ENCODE data around the gene MYO7B.

The MYO7B gene

DNA sequence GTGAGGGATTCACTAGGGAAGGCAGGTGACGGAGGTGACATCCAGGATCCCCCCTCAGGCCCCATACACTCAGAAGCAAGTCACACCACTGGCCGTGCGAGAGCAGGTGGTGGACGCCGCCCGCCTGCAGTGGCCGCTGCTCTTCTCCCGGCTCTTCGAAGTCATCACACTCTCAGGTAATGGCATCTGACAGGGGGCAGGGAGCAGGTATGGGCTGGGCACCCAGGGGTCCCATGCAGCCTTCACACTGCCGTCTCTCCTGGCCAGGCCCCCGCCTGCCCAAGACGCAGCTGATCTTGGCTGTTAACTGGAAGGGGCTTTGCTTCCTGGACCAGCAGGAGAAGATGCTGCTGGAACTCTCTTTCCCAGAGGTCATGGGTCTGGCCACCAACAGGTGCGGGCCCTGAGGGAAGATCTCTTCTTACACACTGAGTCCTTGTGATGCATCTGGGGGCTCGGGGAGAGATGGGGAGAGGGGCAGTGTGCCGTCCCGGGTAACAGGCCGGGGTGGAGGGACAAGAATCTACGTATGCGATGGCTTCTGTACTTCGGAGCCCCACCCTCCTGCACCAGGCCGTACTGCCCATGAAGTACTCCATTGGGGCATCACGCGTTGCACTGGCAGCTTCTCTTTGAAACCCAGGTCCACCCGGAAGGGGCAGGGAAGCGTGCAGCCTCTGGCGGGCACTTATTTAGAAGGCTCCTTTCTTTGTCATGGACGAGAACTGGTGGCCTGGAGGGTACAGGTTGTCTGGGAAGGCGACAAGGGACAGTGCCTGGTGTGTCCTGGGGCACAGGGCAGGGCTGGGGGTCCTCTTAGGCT, 91.6 kb downstream of the MYO7B start:
- peaks cover 18 to 29% of the 10 kb centered on the region in 2 donors for H3K27me3 ChIP-seq (ENCODE audit: control insufficient read depth in 1 of 2, insufficient read depth in 2 of 2, low read length in 2 of 2)
- H3K4me1 ChIP-seq (ENCODE audit: control insufficient read depth, insufficient read depth, low read length): peaks cover 26% of the 10 kb centered on the region
- H3K9me3 ChIP-seq (ENCODE audit: control insufficient read depth in 2 of 2, low read length in 2 of 2): no peaks in the 10 kb centered on the region
- no peak overlapping the region for H3K27ac ChIP-seq (ENCODE audit: low read length)
- H3K9ac ChIP-seq (ENCODE audit: low read length in 2 of 2): no peak overlapping the region
- no peak overlapping the region for H3K4me3 ChIP-seq (ENCODE audit: low read length in 2 of 2)
- H3K36me3 ChIP-seq (ENCODE audit: control insufficient read depth in 2 of 2, insufficient read depth in 2 of 2, low read length in 2 of 2): no peaks in the 10 kb centered on the region

DNA sequence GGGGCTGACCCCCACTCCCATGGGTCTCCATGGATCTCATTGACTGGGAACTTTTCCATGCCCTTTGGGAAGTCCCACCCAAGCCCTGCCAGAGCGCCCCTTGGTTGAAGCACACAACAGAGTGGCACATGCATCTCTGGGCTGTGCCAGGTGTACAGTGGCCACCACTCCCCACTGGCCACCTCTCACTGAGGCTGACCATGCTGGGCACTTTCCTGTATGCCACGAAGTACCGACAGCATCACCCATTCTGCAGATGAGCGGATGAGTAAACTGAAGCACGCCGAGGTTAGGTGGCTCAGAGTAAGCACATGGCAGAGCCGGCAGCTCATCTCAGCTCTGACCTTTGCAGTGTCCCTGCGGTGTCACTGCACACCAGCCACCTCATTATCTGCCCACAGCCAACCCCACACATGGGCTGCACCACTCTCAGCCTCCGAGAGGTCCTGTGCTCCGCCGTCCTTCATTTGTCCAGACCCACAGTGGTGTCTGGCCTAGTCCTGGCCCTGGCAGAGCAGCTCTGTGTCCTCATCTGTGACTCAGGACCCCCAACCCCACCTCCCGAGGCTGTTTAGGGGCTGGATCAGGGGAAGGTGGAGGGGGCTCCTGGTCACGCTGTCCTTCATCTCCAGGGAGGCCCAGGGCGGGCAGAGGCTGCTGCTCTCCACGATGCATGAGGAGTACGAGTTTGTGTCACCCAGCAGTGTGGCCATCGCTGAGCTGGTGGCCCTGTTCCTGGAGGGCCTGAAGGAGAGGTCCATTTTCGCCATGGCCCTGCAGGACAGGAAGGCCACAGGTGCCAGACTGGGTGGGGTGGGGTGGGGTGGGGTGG, 92.5 kb downstream of the MYO7B start:
- Histone ChIP-seq H3K9me3 (ENCODE audit: control insufficient read depth in 2 of 2, low read length in 2 of 2) (no peaks in the 10 kb centered on the region), H3K36me3 (ENCODE audit: control insufficient read depth in 2 of 2, insufficient read depth in 2 of 2, low read length in 2 of 2) (no peaks in the 10 kb centered on the region), H3K27me3 (ENCODE audit: control insufficient read depth in 1 of 2, insufficient read depth in 2 of 2, low read length in 2 of 2) (peaks cover 16 to 22% of the 10 kb centered on the region in 2 donors), H3K4me1 (ENCODE audit: control insufficient read depth, insufficient read depth, low read length) (peaks cover 33% of the 10 kb centered on the region), H3K27ac (ENCODE audit: low read length) (no peak overlapping the region), H3K4me3 (ENCODE audit: low read length in 2 of 2) (no peak overlapping the region), H3K9ac (ENCODE audit: low read length in 2 of 2) (no peak overlapping the region)

DNA sequence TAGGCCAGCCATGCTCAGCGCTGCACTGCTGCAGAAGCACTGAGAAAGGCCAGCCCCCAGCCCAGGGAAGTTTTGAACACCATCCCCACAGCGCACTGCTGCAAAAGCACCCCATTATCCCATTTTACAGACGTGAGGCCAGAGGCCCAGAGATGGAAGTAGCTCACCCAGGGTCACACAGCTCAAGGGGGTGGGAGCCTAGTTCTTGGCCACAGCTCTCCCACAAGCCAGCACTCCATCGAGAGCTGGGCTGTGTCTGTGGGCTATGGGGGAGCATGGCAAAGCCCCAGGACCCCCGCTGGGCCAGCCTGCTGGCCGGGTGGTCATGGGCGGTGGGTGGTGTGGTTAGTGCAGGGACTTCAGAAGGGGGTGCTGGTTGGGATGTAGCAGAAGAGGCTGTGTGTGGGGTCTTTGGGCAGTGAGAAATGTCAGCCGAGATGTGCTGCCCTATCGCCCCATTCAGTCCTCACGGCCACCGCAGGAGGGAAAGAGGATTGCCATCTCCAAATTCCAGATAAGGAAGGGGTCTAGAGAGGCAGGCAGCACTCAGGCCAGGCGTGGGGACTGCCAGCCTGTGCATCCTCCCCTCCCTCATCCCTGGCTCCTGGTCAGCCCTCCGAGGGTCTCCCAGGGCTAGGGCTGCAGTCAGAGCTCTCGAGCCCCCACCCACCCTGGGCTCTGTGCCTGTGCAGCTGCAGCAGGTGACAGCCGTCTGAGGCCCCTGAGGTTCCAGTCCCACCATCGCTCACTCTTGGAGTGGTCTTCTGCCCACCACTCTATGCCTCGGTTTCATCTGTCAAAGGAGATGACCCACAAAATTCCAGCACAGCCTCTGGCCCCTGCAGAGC, 93.5 kb downstream of the MYO7B start:
- Histone ChIP-seq H3K9ac (ENCODE audit: low read length in 2 of 2) (no peak overlapping the region), H3K4me3 (ENCODE audit: low read length in 2 of 2) (no peak overlapping the region), H3K36me3 (ENCODE audit: control insufficient read depth in 2 of 2, insufficient read depth in 2 of 2, low read length in 2 of 2) (no peaks in the 10 kb centered on the region), H3K27ac (ENCODE audit: low read length) (no peak overlapping the region), H3K9me3 (ENCODE audit: control insufficient read depth in 2 of 2, low read length in 2 of 2) (no peaks in the 10 kb centered on the region), H3K27me3 (ENCODE audit: control insufficient read depth in 1 of 2, insufficient read depth in 2 of 2, low read length in 2 of 2) (peaks cover 9 to 12% of the 10 kb centered on the region in 2 donors), H3K4me1 (ENCODE audit: control insufficient read depth, insufficient read depth, low read length) (peaks cover 44% of the 10 kb centered on the region)

DNA sequence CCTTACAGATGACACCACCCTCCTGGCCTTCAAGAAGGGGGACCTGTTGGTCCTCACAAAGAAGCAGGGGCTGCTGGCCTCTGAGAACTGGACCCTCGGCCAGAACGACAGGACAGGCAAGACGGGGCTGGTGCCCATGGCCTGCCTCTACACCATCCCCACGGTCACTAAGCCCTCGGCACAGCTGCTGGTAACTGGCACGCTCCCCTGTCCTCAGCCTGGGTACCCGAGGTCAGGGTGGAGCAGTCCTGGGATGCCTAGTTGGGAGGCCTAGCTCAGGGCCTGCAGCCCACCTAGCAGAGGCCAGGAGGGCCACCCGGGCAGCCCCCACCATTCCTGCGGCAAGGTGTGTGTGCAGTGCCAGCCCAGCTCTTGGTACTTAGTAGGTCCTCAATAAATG, 94.2 kb downstream of the MYO7B start:
- Histone ChIP-seq H3K36me3 (ENCODE audit: control insufficient read depth in 2 of 2, insufficient read depth in 2 of 2, low read length in 2 of 2) (no peaks in the 10 kb centered on the region), H3K9ac (ENCODE audit: low read length in 2 of 2) (no peak overlapping the region), H3K9me3 (ENCODE audit: control insufficient read depth in 2 of 2, low read length in 2 of 2) (no peaks in the 10 kb centered on the region), H3K4me1 (ENCODE audit: control insufficient read depth, insufficient read depth, low read length) (peaks cover 49% of the 10 kb centered on the region), H3K27me3 (ENCODE audit: control insufficient read depth in 1 of 2, insufficient read depth in 2 of 2, low read length in 2 of 2) (peaks cover 5 to 7% of the 10 kb centered on the region in 2 donors), H3K27ac (ENCODE audit: low read length) (no peak overlapping the region), H3K4me3 (ENCODE audit: low read length in 2 of 2) (no peak overlapping the region)

DNA sequence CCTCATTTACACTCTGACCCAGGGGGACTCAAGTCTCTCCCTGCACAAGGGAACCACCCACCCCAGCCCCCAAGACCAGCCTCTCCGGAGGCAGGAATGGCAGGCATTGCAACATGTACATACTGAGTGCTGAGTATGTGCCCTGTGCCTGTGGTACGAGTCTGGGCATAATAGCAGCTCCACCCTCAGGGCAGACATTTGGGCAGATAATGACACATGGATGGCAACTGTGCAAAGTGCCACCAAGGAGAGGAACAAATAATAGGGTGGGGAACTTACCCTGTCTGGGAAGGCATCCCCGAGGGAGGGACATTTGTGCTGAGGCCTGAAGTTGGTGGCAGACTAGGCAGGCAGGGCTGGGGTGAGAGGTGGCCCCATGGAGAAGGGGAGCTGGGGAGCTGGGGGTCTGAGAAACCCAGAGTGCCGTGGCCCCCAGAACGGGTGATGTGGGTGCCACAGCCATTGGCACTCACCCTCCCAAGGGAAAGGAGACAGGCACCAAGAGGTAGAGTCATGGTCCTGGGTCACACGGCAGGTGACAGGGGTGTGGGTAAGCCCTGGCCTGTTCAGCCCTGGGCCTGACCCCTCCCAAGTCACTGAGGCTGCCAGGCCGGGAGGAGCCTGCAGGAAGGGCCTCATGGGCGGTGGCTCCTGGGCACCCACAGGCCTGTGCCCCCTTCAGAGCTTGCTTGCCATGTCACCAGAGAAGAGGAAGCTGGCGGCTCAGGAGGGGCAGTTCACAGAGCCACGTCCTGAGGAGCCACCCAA, 94.8 kb downstream of the MYO7B start:
- Histone ChIP-seq H3K4me1 (ENCODE audit: control insufficient read depth, insufficient read depth, low read length) (peaks cover 51% of the 10 kb centered on the region), H3K4me3 (ENCODE audit: low read length in 2 of 2) (no peak overlapping the region), H3K27ac (ENCODE audit: low read length) (no peak overlapping the region), H3K36me3 (ENCODE audit: control insufficient read depth in 2 of 2, insufficient read depth in 2 of 2, low read length in 2 of 2) (no peaks in the 10 kb centered on the region), H3K27me3 (ENCODE audit: control insufficient read depth in 1 of 2, insufficient read depth in 2 of 2, low read length in 2 of 2) (peaks cover 2 to 5% of the 10 kb centered on the region in 2 donors), H3K9ac (ENCODE audit: low read length in 2 of 2) (no peak overlapping the region), H3K9me3 (ENCODE audit: control insufficient read depth in 2 of 2, low read length in 2 of 2) (no peaks in the 10 kb centered on the region)

DNA sequence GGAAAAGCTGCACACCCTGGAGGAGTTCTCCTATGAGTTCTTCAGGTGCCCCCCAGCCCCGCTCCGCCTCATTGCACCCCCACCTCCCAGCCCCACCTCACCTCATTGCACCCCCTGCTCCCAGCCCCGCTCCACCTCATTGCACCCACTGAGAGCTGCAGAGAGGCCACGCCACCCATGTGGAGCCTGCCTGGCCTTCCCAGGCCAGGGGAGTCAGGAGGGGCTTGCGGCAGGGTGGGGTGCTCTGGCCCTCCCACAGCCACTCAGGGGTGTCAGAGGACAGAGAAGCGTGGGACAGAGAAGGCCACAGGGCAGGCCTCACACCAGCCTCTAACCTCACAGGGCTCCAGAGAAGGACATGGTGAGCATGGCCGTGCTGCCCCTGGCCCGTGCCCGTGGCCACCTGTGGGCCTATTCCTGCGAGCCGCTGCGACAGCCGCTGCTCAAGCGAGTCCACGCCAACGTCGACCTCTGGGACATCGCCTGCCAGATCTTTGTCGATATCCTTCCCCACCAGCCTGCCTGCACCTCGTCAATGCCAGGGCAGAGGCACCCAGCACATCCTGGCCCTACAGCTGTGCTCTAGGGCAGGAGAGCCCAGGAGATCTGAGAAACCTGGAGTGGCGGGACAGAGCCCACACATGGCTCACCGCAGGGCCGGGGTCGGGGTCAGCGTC, 95.5 kb downstream of the MYO7B start:
- Histone ChIP-seq H3K36me3 (ENCODE audit: control insufficient read depth in 2 of 2, insufficient read depth in 2 of 2, low read length in 2 of 2) (no peaks in the 10 kb centered on the region), H3K9me3 (ENCODE audit: control insufficient read depth in 2 of 2, low read length in 2 of 2) (no peaks in the 10 kb centered on the region), H3K27me3 (ENCODE audit: control insufficient read depth in 1 of 2, insufficient read depth in 2 of 2, low read length in 2 of 2) (peaks cover 0 to 2% of the 10 kb centered on the region in 2 donors), H3K9ac (ENCODE audit: low read length in 2 of 2) (no peak overlapping the region), H3K27ac (ENCODE audit: low read length) (peak overlapping the region; percentile 78), H3K4me1 (ENCODE audit: control insufficient read depth, insufficient read depth, low read length) (peaks cover 52% of the 10 kb centered on the region), H3K4me3 (ENCODE audit: low read length in 2 of 2) (peak overlapping the region in 1 of 2 donors; percentile 29)

DNA sequence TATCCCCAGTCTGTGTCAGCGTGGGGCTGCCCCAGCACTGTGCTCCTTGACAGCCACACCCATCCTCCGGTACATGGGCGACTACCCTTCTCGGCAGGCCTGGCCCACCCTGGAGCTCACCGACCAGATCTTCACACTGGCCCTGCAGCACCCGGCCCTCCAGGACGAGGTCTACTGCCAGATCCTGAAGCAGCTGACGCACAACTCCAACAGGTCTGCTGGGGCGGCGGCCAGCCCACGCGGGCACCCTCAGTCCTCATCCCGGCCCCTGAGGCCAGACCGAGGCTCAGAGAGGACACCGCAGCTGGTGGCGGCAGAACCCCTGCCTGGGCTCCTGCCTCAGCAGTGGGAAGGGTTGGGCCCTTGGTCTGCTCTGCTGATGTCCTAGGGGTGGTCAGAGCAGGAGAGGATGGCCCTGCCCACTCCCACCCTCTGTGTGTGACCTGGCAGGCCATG, 96.1 kb downstream of the MYO7B start:
- Histone ChIP-seq H3K36me3 (ENCODE audit: control insufficient read depth in 2 of 2, insufficient read depth in 2 of 2, low read length in 2 of 2) (no peaks in the 10 kb centered on the region), H3K4me3 (ENCODE audit: low read length in 2 of 2) (peak overlapping the region in 1 of 2 donors; percentile 29), H3K9me3 (ENCODE audit: control insufficient read depth in 2 of 2, low read length in 2 of 2) (no peaks in the 10 kb centered on the region), H3K9ac (ENCODE audit: low read length in 2 of 2) (no peak overlapping the region), H3K27me3 (ENCODE audit: control insufficient read depth in 1 of 2, insufficient read depth in 2 of 2, low read length in 2 of 2) (no peaks in the 10 kb centered on the region), H3K27ac (ENCODE audit: low read length) (peak overlapping the region; percentile 78), H3K4me1 (ENCODE audit: control insufficient read depth, insufficient read depth, low read length) (peaks cover 52% of the 10 kb centered on the region)

DNA sequence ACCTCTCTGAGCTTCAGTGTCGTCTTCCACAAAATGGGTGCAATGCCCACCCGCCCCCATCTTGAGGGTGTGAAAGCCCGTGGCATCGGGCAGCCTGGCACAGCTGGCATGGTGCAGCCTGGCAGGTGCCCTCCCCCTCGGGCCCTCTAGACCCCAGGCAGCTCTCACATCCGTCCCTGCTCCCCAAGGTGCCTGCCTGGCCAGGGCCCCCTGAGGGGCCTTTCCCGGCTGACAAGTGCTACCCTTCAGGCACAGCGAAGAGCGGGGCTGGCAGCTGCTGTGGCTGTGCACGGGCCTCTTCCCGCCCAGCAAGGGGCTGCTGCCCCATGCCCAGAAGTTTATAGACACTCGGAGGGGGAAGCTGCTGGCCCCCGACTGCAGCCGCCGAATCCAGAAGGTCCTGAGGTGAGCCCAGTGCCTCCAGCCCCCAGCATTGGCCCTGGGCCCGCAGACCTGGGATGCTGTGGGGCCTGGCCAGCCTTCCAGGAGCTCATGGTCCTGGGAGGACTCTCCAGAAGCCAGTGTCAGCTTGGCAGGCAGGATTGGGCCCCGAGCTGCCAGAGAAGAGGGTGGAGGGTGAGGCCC, 96.6 kb downstream of the MYO7B start:
- H3K27ac ChIP-seq (ENCODE audit: low read length): peak overlapping the region; percentile 78
- H3K36me3 ChIP-seq (ENCODE audit: control insufficient read depth in 2 of 2, insufficient read depth in 2 of 2, low read length in 2 of 2): no peaks in the 10 kb centered on the region
- no peak overlapping the region for H3K9ac ChIP-seq (ENCODE audit: low read length in 2 of 2)
- H3K4me3 ChIP-seq (ENCODE audit: low read length in 2 of 2): no peak overlapping the region
- no peaks in the 10 kb centered on the region for H3K27me3 ChIP-seq (ENCODE audit: control insufficient read depth in 1 of 2, insufficient read depth in 2 of 2, low read length in 2 of 2)
- peaks cover 56% of the 10 kb centered on the region for H3K4me1 ChIP-seq (ENCODE audit: control insufficient read depth, insufficient read depth, low read length)
- H3K9me3 ChIP-seq (ENCODE audit: control insufficient read depth in 2 of 2, low read length in 2 of 2): no peaks in the 10 kb centered on the region

DNA sequence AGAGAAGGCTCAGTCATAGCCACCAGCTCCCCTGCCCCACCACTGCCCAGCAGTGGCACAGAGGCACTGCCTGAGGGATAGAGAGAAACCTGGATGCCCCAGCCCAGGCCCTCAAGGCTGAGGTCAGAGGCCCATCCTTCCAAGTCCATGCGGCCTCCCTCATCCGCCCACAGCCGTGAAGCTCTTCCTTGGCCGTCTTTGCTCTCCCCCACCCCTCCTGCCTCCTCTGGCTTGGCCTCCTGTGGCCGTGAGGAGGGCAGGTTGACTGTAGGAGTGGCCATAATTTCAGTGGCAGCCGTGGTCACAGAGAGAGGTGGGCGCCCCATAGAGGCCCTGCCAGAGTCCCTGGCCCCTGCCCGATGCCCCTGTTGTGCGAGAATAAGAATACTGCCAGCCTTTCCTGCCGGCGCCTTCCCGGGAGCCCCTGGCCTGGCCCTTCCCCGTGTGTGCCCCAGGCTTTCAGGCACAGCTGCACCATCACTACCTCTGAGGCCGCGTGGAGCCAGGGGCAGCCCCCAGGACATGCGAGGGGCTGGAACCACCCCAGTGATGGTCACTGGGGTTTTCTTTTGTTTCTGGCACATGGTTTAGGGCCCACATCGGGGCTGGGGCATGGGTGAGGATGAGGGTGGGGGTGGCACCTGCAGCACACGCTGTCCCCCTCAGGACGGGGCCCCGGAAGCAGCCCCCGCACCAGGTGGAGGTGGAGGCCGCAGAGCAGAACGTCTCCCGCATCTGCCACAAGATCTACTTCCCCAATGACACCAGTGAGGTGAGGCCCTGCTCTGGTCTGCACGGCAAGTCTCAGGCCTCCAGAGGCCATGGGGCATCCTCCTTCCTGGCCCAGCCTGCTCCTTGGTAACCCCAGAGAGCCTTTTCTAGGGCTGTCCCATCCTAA, 97.4 kb downstream of the MYO7B start:
- Histone ChIP-seq H3K9me3 (ENCODE audit: control insufficient read depth in 2 of 2, low read length in 2 of 2) (no peaks in the 10 kb centered on the region), H3K27ac (ENCODE audit: low read length) (peak overlapping the region; percentile 78), H3K4me3 (ENCODE audit: low read length in 2 of 2) (no peak overlapping the region), H3K9ac (ENCODE audit: low read length in 2 of 2) (no peak overlapping the region), H3K36me3 (ENCODE audit: control insufficient read depth in 2 of 2, insufficient read depth in 2 of 2, low read length in 2 of 2) (no peaks in the 10 kb centered on the region), H3K27me3 (ENCODE audit: control insufficient read depth in 1 of 2, insufficient read depth in 2 of 2, low read length in 2 of 2) (no peaks in the 10 kb centered on the region), H3K4me1 (ENCODE audit: control insufficient read depth, insufficient read depth, low read length) (peaks cover 63% of the 10 kb centered on the region)

All from stomach smooth muscle (tissue), 2 donors.